Left hindlimb (tissue), 1 donor: ENCODE data around the gene SOWAHB.

Experiments
- DNase-seq: peaks from one replicate; pipeline ENCODE4 v3.0.0-alpha.2; 2018

SOWAHB gene

GRCh38 chr4:76897536-76898384 is at the start of gene SOWAHB:
SOWAHB (minus strand) TSS chr4:76898144; CDS start chr4:76897849, 295 bp downstream.
- peak; percentile 35 for DNase-seq

- DNase-seq, result no peak
Observed at GRCh38 chr4:76947369-76947768, 49.4 kb upstream of the SOWAHB start.

- DNase-seq, result no peak
Observed at GRCh38 chr4:76943790-76944189, 45.8 kb upstream of the SOWAHB start.

- DNase-seq, result no peak
Observed at GRCh38 chr4:76943129-76943620, 45.2 kb upstream of the SOWAHB start.

GRCh38 chr4:76939184-76939583 is 41.2 kb upstream of the SOWAHB start:
- DNase-seq, result no peak

- no peak for DNase-seq
Observed at GRCh38 chr4:76931576-76932276, 33.8 kb upstream of the SOWAHB start.

GRCh38 chr4:76931087-76931486 is 33.1 kb upstream of the SOWAHB start:
- no peak for DNase-seq

- no peak for DNase-seq
Observed at GRCh38 chr4:76930685-76931084, 32.7 kb upstream of the SOWAHB start.

GRCh38 chr4:76926841-76927240 is 28.9 kb upstream of the SOWAHB start:
- no peak for DNase-seq

- DNase-seq, result no peak
Observed at GRCh38 chr4:76923619-76924357, 25.8 kb upstream of the SOWAHB start.

GRCh38 chr4:76920715-76921114 is 22.8 kb upstream of the SOWAHB start:
- DNase-seq, result no peak

- no peak for DNase-seq
Observed at GRCh38 chr4:76909711-76910110, 11.8 kb upstream of the SOWAHB start.

- no peak for DNase-seq
Observed at GRCh38 chr4:76905521-76905920, 7.6 kb upstream of the SOWAHB start.

- no peak for DNase-seq
Observed at GRCh38 chr4:76904646-76905190, 6.8 kb upstream of the SOWAHB start.

- DNase-seq, result no peak
Observed at GRCh38 chr4:76902233-76902890, 4.4 kb upstream of the SOWAHB start.

- no peak for DNase-seq
Observed at GRCh38 chr4:76898949-76899645, 1.2 kb upstream of the SOWAHB start.

GRCh38 chr4:76898385-76898692 is 395 bp upstream of the SOWAHB start:
- DNase-seq, result no peak

GRCh38 chr4:76896614-76897535 is 1.1 kb downstream of the SOWAHB start:
- peak; percentile 43 for DNase-seq

GRCh38 chr4:76896048-76896447 is 1.9 kb downstream of the SOWAHB start:
- no peak for DNase-seq

GRCh38 chr4:76895619-76896018 is 2.3 kb downstream of the SOWAHB start:
- no peak for DNase-seq
